Liver (tissue), 9 donors: ENCODE measurements around the gene MYH11. TPM values are rescaled to one million over a fixed set of nuclear protein-coding genes. Genes with fewer than 3 reads are reported as not detected.
A peak's percentile ranks its signal among the peaks of the same experiment; 100 is the strongest.
"Not testable (repeated sequence)": the region's sequence is repeated elsewhere in the genome, so short reads cannot be mapped to it uniquely, and the experiment has no call there.

Source experiments
- DNase-seq: peaks from one replicate; pipeline ENCODE4 v3.0.0-alpha.2; 2017; ENCODE audit warnings: low spot score
- H3K27ac ChIP-seq, 2 donors: one replicate each; pipeline ENCODE4 v1.7.0; 2013; ENCODE audit warnings: inconsistent platforms in 2 of 2, low read length in 2 of 2, control low read depth in 1 of 2, low read depth in 1 of 2, mild to moderate bottlenecking in 1 of 2
- H3K27me3 ChIP-seq, 4 donors: one replicate each; pipeline versions ENCODE4 v1.6.1 to v1.7.0; 2013; ENCODE audit warnings: low read length in 3 of 4, inconsistent platforms in 1 of 4, mild to moderate bottlenecking in 1 of 4, moderate library complexity in 1 of 4; ENCODE audit not compliant: control insufficient read depth in 4 of 4, insufficient read depth in 4 of 4
- H3K36me3 ChIP-seq, 4 donors: one replicate each; pipeline versions ENCODE4 v1.6.1 to v1.7.0; 2013; ENCODE audit warnings: low read length in 3 of 4, mild to moderate bottlenecking in 3 of 4, low read depth in 1 of 4, moderate library complexity in 1 of 4; ENCODE audit not compliant: control insufficient read depth in 4 of 4, insufficient read depth in 3 of 4
- H3K4me1 ChIP-seq, 4 donors: one replicate each; pipeline versions ENCODE4 v1.6.1 to v1.7.0; 2013; ENCODE audit warnings: low read length in 3 of 4, mild to moderate bottlenecking in 3 of 4, moderate library complexity in 1 of 4; ENCODE audit not compliant: control insufficient read depth in 4 of 4, insufficient read depth in 4 of 4
- H3K4me3 ChIP-seq, 3 donors: one replicate each; pipeline versions ENCODE4 v1.6.1 to v1.7.0; 2013; ENCODE audit warnings: low read length in 3 of 3, control low read depth in 1 of 3, low read depth in 1 of 3, mild to moderate bottlenecking in 1 of 3
- H3K9ac ChIP-seq, 2 donors: one replicate each; pipeline ENCODE4 v1.7.0; 2013; ENCODE audit warnings: low read length in 2 of 2, mild to moderate bottlenecking in 2 of 2, moderate library complexity in 2 of 2, control low read depth in 1 of 2, low read depth in 1 of 2
- H3K9me3 ChIP-seq, 4 donors: one replicate each; pipeline versions ENCODE4 v1.6.1 to v1.7.0; 2013; ENCODE audit warnings: low read length in 3 of 4; ENCODE audit not compliant: control insufficient read depth in 4 of 4
- CTCF ChIP-seq: fragments of 150-350 bp; IDR thresholded peaks from 2 replicates; pipeline ENCODE4 v1.5.1; 2017; ENCODE audit warnings: improper control_type of control experiment, low read depth, low read length; ENCODE audit not compliant: missing input control
- FOXA1 ChIP-seq: IDR thresholded peaks from 2 replicates; pipeline ENCODE4 v1.6.1; 2016; ENCODE audit warnings: antibody characterized with exemption
- FOXA2 ChIP-seq: IDR thresholded peaks from 2 replicates; pipeline ENCODE4 v1.6.1; 2016; ENCODE audit warnings: antibody characterized with exemption
- HNF4A ChIP-seq, 2 donors: conservative IDR thresholded peaks; 2 replicates each; pipeline ENCODE4 v1.6.1; 2016; ENCODE audit warnings: antibody characterized with exemption in 2 of 2, mild to moderate bottlenecking in 2 of 2
- JUND ChIP-seq, 2 donors: IDR thresholded peaks; 2 replicates each; pipeline ENCODE4 v1.6.1; 2016; ENCODE audit warnings: antibody characterized with exemption in 2 of 2
- MAX ChIP-seq: IDR thresholded peaks from 2 replicates; pipeline ENCODE4 v1.6.1; 2016; ENCODE audit warnings: antibody characterized with exemption
- NR2F2 ChIP-seq: IDR thresholded peaks from 2 replicates; pipeline ENCODE4 v1.6.1; 2016; ENCODE audit warnings: antibody characterized with exemption
- REST ChIP-seq: IDR thresholded peaks from 2 replicates; pipeline ENCODE4 v1.6.1; 2016; ENCODE audit warnings: antibody characterized with exemption, mild to moderate bottlenecking
- SP1 ChIP-seq: IDR thresholded peaks from 2 replicates; pipeline ENCODE4 v1.6.1; 2018; ENCODE audit warnings: antibody characterized with exemption, mild to moderate bottlenecking
- YY1 ChIP-seq: IDR thresholded peaks from 2 replicates; pipeline ENCODE4 v1.6.1; 2016; ENCODE audit warnings: antibody characterized with exemption, mild to moderate bottlenecking
- ZBTB33 ChIP-seq: IDR thresholded peaks from 2 replicates; pipeline ENCODE4 v1.6.1; 2016; ENCODE audit warnings: antibody characterized with exemption
- WGBS: extraction: QIAGEN DNeasy Blood & Tissue Kit; methylation state at CpG from one replicate; pipeline ENCODE4 v1.1.7; 2013; 5-methylcytosine and 5-hydroxymethylcytosine counted together
- polyA plus RNA-seq, 2 donors: library from polyadenylated mRNA; stranded (reverse) in 1 of 2; unstranded in 1 of 2; fragments of 200-250 nt in 1 of 2; fragments of >200 nt in 1 of 2; fragmentation: Nextera tagmentation in 1 of 2; extraction: Ambion mirVana in 1 of 2; gene quantifications; one replicate each; pipeline versions ENCODE4 v1.2.1 to v1.2.3, GENCODE V29; 2013 to 2015
- total RNA-seq, 2 donors: library from RNA; depleted of rRNA; stranded (reverse); fragments of >200 nt; gene quantifications; one replicate each; pipeline ENCODE4 v1.2.3, GENCODE V29; 2014
- donor health status: healthy.
- donor health status: healthy.
- donor health status: healthy.
- donor health status: healthy.
- donor health status: healthy.

The MYH11 gene
- total and polyA plus RNA-seq, 4 donors, result 0.51 to 33.7 (median 4.0) TPM

- DNase-seq, result no peak
- no peak overlapping the region for H3K27ac ChIP-seq
- no peak overlapping the region for H3K4me3 ChIP-seq
- WGBS, result 55% methylated on average over 4 of the region's 4 CpGs
- H3K36me3 ChIP-seq, result no peaks in the 10 kb centered on the region
- H3K27me3 ChIP-seq, result no peaks in the 10 kb centered on the region
- TF ChIP-seq ZBTB33 (no peak), REST (no peak), MAX (no peak), HNF4A (conservative IDR thresholded peaks at IDR 0.05) (no peak), JUND (IDR thresholded peaks at IDR 0.05) (no peak), FOXA1 (no peak), NR2F2 (peak; percentile 69), FOXA2 (no peak), YY1 (no peak)
- H3K9ac ChIP-seq, result no peak overlapping the region
- no peaks in the 10 kb centered on the region for H3K9me3 ChIP-seq
- no peaks in the 10 kb centered on the region for H3K4me1 ChIP-seq
Observed at GRCh38 chr16:15790458-15790857, 66.4 kb downstream of the MYH11 start.

- not testable (repeated sequence) for H3K4me1 ChIP-seq, H3K27me3 ChIP-seq, H3K27ac ChIP-seq, DNase-seq, H3K36me3 ChIP-seq, H3K4me3 ChIP-seq, H3K9ac ChIP-seq, H3K9me3 ChIP-seq
- WGBS, result 69% methylated on average over 5 of the region's 5 CpGs
Observed at GRCh38 chr16:15789816-15790215, 67.0 kb downstream of the MYH11 start.

GRCh38 chr16:15788846-15789239 lies 68.0 kb downstream of the MYH11 start:
- no peak overlapping the region for H3K27ac ChIP-seq
- no peaks in the 10 kb centered on the region for H3K4me1 ChIP-seq
- no peak overlapping the region for H3K9ac ChIP-seq
- H3K9me3 ChIP-seq, result no peaks in the 10 kb centered on the region
- no peak for DNase-seq
- WGBS, result 69% methylated on average over 2 of the region's 2 CpGs
- H3K4me3 ChIP-seq, result no peak overlapping the region
- no peak for TF ChIP-seq CTCF
- TF ChIP-seq NR2F2, result no peak
- no peak for TF ChIP-seq SP1
- no peaks in the 10 kb centered on the region for H3K36me3 ChIP-seq
- H3K27me3 ChIP-seq, result no peaks in the 10 kb centered on the region
